Measurements from ENCODE around the gene GYS1.

The GYS1 gene

GRCh38 chr19:49017666-49018351, 24.7 kb upstream of the GYS1 start:
- no peak for FAIRE-seq

GRCh38 chr19:49017041-49017665, 24.0 kb upstream of the GYS1 start, which contains the start of gene LHB:
Gene LHB, minus strand, starts transcription at chr19:49017091. Its CDS starts 10 bp downstream, at chr19:49017081.
- no peak for FAIRE-seq

- no peak for FAIRE-seq
Observed at GRCh38 chr19:49016067-49016839, 23.1 kb upstream of the GYS1 start.

- no peak for FAIRE-seq
Observed at GRCh38 chr19:49014870-49015255, 21.8 kb upstream of the GYS1 start.

- FAIRE-seq, result no peak
Observed at GRCh38 chr19:49014123-49014869, 21.2 kb upstream of the GYS1 start.

- no peak for FAIRE-seq
Observed at GRCh38 chr19:49011194-49011593, 18.1 kb upstream of the GYS1 start.

GRCh38 chr19:49010453-49010852, 17.3 kb upstream of the GYS1 start:
- no peak for FAIRE-seq

- FAIRE-seq, result no peak
Observed at GRCh38 chr19:49009828-49010227, 16.7 kb upstream of the GYS1 start.

- FAIRE-seq, result no peak
Observed at GRCh38 chr19:49006905-49007304, 13.8 kb upstream of the GYS1 start.

GRCh38 chr19:49004964-49005614, 12.0 kb upstream of the GYS1 start:
- FAIRE-seq, result no peak

- no peak for FAIRE-seq
Observed at GRCh38 chr19:49004133-49004532, 11.0 kb upstream of the GYS1 start.

GRCh38 chr19:48999481-49000325, 6.6 kb upstream of the GYS1 start:
- no peak for FAIRE-seq

GRCh38 chr19:48997972-48998371, 4.9 kb upstream of the GYS1 start:
- FAIRE-seq, result no peak

- no peak for FAIRE-seq
Observed at GRCh38 chr19:48994035-48994386, 902 bp upstream of the GYS1 start.

GRCh38 chr19:48992581-48993174, 431 bp downstream of the GYS1 start:
- no peak for FAIRE-seq

- FAIRE-seq, result no peak
Observed at GRCh38 chr19:48991873-48992580, 1.1 kb downstream of the GYS1 start.

- FAIRE-seq, result no peak
Observed at GRCh38 chr19:48991011-48991609, 2.0 kb downstream of the GYS1 start.

- FAIRE-seq, result no peak
Observed at GRCh38 chr19:48990400-48990799, 2.7 kb downstream of the GYS1 start.

GRCh38 chr19:48989701-48990291, 3.3 kb downstream of the GYS1 start:
- no peak for FAIRE-seq

GRCh38 chr19:48988860-48989259, 4.2 kb downstream of the GYS1 start:
- FAIRE-seq, result no peak
